Measurements from ENCODE around the gene CD247.
A peak's percentile ranks its signal among the peaks of the same experiment; 100 is the strongest.

Gene CD247

DNA sequence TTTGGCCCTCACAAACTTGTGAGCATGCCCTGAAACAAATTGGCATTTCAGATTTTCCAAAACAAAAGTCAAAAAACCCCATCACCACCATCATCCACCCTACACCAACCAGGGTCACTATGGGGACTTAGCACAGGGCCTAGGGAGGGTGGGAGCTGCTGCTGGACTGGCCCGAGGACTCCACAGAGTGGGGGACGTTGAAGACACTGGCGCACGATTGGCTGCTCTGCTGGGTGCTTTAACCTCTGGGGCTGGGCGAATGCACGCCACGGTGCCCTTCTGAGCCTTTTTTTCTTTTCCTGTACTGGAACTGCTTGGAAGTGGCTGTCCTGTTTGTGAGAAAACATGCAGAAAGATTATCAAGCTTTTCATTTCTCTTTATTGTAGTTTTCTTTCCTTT, 92.8 kb downstream of the CD247 start:
- DNase-seq (ENCODE audit: low spot score in 2 of 2) (no peak), ATAC-seq (no peak)
- peaks cover 41% of the 10 kb centered on the region for H3K4me1 Mint-ChIP-seq
- no peak overlapping the region for H3K4me3 Mint-ChIP-seq
- H3K27ac Mint-ChIP-seq: peak overlapping the region; percentile 94
- peaks cover 44% of the 10 kb centered on the region for H3K36me3 Mint-ChIP-seq
- H3K9me3 Mint-ChIP-seq: no peaks in the 10 kb centered on the region

DNA sequence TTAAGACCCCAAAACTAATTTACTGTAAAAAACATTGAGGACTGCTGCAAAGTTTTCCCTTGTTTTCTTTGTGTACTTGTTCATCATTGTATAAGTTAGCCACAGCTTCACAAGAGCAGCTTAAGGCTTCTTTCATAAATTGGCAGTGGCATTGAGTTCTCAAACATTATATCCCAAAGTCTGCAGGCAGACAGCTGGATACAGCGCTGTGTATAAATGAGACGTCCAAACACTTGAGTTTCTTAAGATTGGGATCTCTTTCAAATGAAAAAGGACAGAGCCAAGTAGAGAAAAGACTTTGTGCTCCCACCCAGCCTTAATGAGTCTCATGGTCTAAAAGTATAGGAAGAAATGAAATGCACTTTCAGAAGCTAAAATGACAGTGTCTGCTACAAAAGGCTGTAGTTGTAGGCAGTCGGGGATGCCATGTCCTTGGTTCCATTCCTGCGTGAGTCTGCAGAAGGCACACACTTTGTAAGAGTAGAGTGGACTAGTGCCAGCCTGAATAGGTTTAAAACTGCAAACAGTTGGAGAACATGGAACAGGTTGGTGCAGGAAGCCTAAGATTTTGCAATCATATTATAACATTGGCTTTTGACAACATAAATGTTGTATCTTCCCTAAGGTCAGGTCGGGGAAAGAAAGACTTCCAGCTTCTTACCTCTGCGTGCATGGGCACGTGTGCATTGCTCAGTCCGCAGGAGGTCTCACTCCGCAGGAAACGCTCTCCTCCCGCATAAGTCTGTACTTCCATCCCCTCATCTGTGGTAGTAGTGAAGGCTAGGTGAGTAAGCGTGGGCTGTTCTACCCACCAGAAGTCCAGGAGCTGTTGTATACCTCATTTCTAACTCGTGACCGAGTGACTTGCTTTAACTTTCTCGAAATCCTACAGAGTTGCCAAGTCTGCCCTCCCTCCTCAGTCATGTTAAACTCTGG, 94.4 kb downstream of the CD247 start:
- ATAC-seq: no peak
- no peak for DNase-seq (ENCODE audit: low spot score in 2 of 2)
- H3K9me3 Mint-ChIP-seq: no peaks in the 10 kb centered on the region
- H3K4me3 Mint-ChIP-seq: no peak overlapping the region
- H3K36me3 Mint-ChIP-seq: peaks cover 28% of the 10 kb centered on the region
- peak overlapping the region; percentile 94 for H3K27ac Mint-ChIP-seq
- H3K4me1 Mint-ChIP-seq: peaks cover 26% of the 10 kb centered on the region

DNA sequence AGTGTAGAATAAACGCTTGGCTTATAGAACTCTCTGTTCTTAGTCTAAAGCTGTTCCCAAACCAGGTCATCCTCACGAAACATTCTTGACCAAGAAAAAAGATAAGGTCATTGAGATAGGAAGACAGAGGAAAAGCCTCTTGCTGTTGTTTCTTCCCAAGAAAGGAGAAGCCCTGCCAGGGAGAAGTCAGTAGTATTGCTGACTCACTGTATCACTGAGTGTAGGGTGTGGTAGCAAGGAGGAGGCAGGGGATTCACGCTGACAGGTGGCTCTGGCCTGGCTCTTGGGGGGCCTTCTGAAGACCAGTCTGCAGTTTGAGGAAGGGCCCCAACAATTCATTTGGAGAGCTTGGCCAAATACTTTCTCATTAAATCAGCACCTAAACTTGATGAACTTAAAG, 97.8 kb downstream of the CD247 start:
- no peak for DNase-seq (ENCODE audit: low spot score in 2 of 2)
- Mint-ChIP-seq H3K27ac (no peak overlapping the region), H3K4me1 (no peaks in the 10 kb centered on the region), H3K4me3 (no peak overlapping the region), H3K36me3 (peaks cover 29% of the 10 kb centered on the region), H3K9me3 (no peaks in the 10 kb centered on the region)
- ATAC-seq: no peak

DNA sequence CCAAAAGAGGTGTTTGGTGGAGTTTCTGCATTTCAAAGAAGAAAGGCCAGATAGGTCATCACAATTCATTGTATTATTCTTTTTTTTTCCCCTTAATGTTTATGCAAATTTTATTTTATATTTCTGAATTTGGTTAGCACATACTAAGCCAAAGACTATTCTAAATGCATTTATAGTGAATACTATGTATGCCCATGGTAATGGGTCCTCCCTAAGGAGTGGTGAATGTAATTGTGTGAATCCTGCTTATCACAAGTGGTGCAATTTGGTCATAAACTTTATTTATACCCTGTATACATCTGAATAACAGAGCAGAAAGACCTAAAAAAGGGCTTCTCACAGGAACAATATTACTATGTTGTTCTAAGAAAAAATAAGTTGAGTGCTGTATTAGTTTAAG, 99.1 kb downstream of the CD247 start:
- H3K9me3 Mint-ChIP-seq: no peaks in the 10 kb centered on the region
- DNase-seq (ENCODE audit: low spot score in 2 of 2): no peak
- no peaks in the 10 kb centered on the region for H3K4me1 Mint-ChIP-seq
- H3K4me3 Mint-ChIP-seq: no peak overlapping the region
- H3K27ac Mint-ChIP-seq: no peak overlapping the region
- H3K36me3 Mint-ChIP-seq: peaks cover 35% of the 10 kb centered on the region
- ATAC-seq: no peak

DNA sequence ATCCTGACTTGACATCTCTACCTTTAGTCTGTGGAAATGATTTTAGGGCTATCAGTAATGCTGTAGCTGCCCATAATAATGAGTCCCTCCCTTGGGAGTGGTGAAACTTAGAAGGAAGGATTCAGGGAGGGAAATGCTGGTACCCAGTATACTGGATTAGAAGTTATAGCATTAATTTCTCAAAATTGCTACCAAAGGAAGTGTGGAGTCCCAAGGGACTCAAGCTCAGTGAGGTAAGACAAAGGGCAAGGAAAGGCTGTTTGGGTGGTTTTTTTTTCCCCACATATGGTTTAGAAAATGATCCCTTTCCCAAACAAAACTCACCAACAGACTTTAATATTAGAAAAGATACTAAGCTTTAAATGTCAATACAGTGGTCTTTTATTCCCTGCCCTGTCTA, 99.9 kb downstream of the CD247 start:
- H3K4me1 Mint-ChIP-seq: peaks cover 2% of the 10 kb centered on the region
- H3K36me3 Mint-ChIP-seq: peaks cover 42% of the 10 kb centered on the region
- no peaks in the 10 kb centered on the region for H3K9me3 Mint-ChIP-seq
- ATAC-seq: no peak
- no peak for DNase-seq (ENCODE audit: low spot score in 2 of 2)
- peak overlapping the region; percentile 35 for H3K27ac Mint-ChIP-seq
- H3K4me3 Mint-ChIP-seq: no peak overlapping the region

DNA sequence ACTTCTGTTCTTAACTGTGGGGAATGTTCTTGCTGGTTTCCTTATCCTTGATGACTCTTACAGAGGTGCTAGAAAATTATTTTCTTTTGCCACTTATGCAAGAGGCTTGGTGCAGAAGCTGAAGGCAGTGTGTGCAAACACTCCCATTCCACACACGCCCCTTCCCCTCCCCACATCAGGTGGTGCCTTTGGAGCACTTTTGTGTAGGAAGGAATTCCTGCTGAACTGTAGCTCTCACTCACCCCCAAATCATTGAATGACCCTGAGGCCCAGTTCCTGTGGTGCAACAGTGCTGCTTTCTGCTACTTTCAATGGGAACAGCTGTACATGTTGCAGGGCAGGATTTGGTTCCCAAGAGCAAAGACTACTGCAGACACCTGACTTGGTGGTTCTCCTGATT, 101.8 kb downstream of the CD247 start:
- Mint-ChIP-seq H3K36me3 (peaks cover 61% of the 10 kb centered on the region), H3K4me3 (no peak overlapping the region), H3K9me3 (no peaks in the 10 kb centered on the region), H3K27ac (no peak overlapping the region), H3K4me1 (peaks cover 16% of the 10 kb centered on the region)
- DNase-seq (ENCODE audit: low spot score in 2 of 2) (no peak), ATAC-seq (no peak)

DNA sequence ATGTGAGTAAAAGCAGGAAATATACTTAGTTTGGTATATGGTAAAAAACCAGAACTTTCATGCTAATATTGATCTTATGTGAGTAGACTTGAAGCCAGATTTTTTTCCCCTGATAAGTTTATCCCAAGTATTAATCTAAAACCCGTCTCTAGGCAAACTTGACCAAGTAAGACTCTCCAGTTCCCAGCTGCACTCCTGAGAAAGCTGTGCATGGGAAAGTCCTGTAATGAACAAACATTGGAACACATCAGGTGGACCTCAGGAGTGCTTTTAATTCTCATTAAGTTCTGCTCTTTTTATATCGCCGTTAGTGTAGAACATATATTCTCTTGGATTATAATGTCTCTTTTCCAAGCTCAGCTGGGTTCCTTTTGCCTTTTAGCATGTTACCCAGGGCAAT, 105.0 kb downstream of the CD247 start:
- no peak for ATAC-seq
- Mint-ChIP-seq H3K36me3 (peaks cover 66% of the 10 kb centered on the region), H3K9me3 (no peaks in the 10 kb centered on the region), H3K27ac (peak overlapping the region; percentile 84), H3K4me3 (no peak overlapping the region), H3K4me1 (peaks cover 16% of the 10 kb centered on the region)
- DNase-seq (ENCODE audit: low spot score in 2 of 2): no peak

DNA sequence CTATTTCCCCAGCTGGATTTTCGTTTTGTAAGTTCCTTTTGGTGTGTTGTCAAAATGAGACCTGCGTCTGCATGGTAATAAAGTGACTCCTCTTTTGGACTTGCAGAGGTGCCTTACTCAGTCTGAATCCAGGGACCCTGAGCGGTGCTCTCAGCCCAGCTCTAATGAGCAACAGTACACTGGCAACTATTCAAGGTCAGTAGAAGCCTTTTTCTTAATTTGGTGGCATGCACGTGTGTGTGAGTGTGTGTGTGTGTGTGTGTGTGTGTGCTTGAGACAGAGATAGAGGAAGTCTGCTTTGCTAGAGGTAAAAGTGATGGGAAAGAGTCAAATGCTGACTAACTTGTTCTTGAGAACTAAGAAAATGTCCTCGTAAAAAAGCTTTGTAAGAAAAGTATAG, 105.4 kb downstream of the CD247 start:
- no peaks in the 10 kb centered on the region for H3K9me3 Mint-ChIP-seq
- ATAC-seq (peak; percentile 65), DNase-seq (ENCODE audit: low spot score in 2 of 2) (no peak)
- H3K4me1 Mint-ChIP-seq: peaks cover 16% of the 10 kb centered on the region
- peak overlapping the region; percentile 5 for H3K4me3 Mint-ChIP-seq
- H3K36me3 Mint-ChIP-seq: peaks cover 66% of the 10 kb centered on the region
- H3K27ac Mint-ChIP-seq: peak overlapping the region; percentile 84

DNA sequence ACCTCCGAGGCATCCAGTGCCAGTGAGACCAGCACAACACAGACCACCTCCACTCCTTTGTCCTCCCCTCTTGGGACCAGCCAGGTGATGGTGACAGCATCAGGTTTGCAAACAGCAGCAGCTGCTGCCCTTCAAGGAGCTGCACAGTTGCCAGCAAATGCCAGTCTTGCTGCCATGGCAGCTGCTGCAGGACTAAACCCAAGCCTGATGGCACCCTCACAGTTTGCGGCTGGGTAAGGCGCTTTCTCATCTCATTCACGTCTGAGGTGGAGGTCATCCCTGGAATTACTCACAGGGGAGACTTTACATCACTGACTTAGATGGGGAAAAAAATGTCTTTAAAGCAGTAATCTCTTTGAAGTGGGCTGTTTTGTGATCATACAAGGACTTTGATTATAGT, 106.3 kb downstream of the CD247 start:
- Mint-ChIP-seq H3K4me3 (peak overlapping the region; percentile 43), H3K27ac (peak overlapping the region; percentile 84), H3K9me3 (no peaks in the 10 kb centered on the region), H3K36me3 (peaks cover 60% of the 10 kb centered on the region), H3K4me1 (peaks cover 16% of the 10 kb centered on the region)
- DNase-seq (ENCODE audit: low spot score in 2 of 2) (no peak), ATAC-seq (peak; percentile 93)

DNA sequence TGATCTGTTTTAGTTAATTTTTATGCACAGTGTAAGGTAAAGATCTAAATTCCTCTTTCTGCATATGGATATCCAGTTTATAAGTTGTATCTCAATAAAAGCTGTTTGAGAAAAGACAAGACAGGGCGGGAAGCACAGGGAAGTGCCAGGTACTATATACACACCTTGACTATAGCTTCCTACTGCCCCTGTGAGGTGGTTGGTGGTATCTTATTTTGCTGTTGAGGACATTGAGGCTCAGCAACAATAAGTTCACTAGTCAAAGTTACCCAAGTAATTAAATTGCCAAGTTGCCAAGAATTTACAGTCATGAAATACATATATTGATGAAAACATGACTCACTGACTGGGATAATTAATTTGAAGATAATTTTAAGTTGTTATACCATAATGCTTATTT, 109.1 kb downstream of the CD247 start:
- no peak overlapping the region for H3K4me3 Mint-ChIP-seq
- peaks cover 16% of the 10 kb centered on the region for H3K4me1 Mint-ChIP-seq
- H3K9me3 Mint-ChIP-seq: no peaks in the 10 kb centered on the region
- DNase-seq (ENCODE audit: low spot score in 2 of 2): no peak
- ATAC-seq: no peak
- H3K36me3 Mint-ChIP-seq: peaks cover 47% of the 10 kb centered on the region
- no peak overlapping the region for H3K27ac Mint-ChIP-seq

DNA sequence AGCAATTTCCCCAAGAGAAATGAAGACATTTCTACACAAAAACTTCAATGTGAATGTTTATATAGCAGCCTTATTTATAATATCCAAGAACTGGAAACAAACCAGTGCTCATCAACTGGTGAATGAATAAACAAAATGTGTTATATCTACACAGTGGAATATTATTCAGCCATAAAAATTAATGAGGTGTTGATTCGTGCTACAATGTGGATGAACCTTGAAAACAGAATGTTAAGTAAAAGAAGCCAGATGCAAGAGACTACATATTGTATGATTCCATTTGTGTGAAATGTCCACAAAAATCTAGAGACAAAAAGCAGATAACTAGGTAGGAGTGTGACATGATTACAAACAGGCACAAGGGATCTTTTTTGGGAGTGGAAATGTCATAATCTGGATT, 110.0 kb downstream of the CD247 start:
- Mint-ChIP-seq H3K9me3 (no peaks in the 10 kb centered on the region), H3K4me3 (no peak overlapping the region), H3K4me1 (peaks cover 14% of the 10 kb centered on the region), H3K36me3 (peaks cover 45% of the 10 kb centered on the region), H3K27ac (no peak overlapping the region)
- DNase-seq (ENCODE audit: low spot score in 2 of 2) (no peak), ATAC-seq (no peak)

DNA sequence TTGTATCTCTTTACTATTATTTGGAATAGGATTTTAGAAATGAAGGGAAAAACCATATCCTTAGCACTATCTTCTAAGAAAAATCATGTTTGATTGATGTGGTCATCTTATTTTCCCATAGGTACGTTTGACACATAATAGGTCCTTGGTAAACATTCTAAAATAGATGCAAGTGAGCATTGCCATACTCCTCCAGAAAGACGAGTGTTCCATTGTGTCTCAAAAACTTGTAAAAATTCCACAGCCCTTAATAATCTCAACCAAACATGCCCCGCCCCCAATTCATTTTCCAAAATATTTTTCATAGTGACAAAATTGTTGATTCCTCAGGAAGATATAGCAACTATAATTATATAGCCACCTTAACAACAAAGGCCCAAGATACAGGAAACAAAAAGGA, 113.4 kb downstream of the CD247 start:
- DNase-seq (ENCODE audit: low spot score in 2 of 2) (no peak), ATAC-seq (no peak)
- Mint-ChIP-seq H3K9me3 (no peaks in the 10 kb centered on the region), H3K4me3 (no peak overlapping the region), H3K4me1 (peaks cover 6% of the 10 kb centered on the region), H3K27ac (no peak overlapping the region), H3K36me3 (peaks cover 45% of the 10 kb centered on the region)

DNA sequence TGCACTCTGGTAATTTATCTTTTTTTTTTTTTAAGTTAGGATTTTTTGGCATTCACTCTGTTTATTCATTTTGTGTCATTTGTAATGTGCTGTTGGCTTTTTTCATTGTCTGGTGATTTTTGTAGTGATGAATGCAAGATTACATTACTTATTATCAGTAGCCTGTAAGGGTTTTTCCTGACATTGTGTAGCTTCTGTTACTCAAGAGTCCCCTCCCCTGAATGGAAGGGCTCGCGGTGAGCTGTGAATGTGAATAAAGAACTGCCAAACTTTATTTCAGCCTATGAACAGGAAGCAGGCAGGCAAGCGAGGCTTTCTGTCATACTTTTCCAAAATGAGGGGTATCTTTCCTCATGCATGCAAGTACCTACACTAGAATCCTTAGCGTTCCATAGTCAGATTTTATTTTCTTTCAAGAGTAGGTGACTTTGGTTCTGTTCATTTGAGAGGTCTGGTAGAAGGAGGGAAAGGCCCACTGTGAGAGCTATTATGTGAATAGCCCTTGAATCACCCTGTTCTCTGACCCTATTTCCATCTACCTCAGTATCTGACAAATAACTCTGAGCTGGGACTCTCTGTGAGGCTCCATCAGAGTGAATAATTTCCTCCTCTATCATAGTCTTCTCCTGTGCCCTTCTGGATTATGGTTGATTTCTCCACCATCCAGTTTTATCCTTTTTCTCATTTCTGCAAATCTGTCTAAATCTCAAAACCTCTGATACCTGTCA, 114.0 kb downstream of the CD247 start:
- Mint-ChIP-seq H3K4me3 (no peak overlapping the region), H3K36me3 (peaks cover 50% of the 10 kb centered on the region), H3K4me1 (peaks cover 6% of the 10 kb centered on the region), H3K27ac (no peak overlapping the region), H3K9me3 (no peaks in the 10 kb centered on the region)
- DNase-seq (ENCODE audit: low spot score in 2 of 2) (no peak), ATAC-seq (peak; percentile 32)

DNA sequence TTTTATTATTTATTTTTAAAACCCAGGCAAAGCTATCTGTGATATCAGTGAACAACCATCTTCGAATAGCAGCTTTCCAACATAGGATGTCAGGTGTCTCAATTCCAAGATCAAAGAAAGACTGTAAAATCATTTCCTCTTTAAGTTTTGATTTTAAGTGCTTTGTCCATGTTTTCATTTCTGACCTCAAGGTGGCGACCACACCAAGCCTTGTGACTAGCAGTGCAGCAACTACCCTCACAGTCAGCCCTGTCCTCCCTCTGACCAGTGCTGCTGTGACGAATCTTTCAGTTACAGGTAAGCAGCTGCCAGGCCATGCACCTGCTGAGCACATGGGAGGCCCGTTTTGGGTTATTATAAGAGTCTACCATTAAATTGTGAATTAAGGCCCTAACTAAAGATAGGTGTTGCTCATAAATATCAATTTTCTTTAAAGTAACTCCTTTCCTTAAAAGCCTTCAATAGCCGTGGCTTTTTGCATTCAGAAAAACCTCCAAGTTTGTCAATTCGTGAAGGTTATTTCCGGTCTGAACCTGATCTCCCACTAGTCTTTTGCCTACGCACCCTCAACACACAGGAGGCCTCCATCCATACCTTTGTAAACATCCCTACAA, 117.0 kb downstream of the CD247 start:
- ATAC-seq: peak; percentile 83
- H3K4me1 Mint-ChIP-seq: peaks cover 6% of the 10 kb centered on the region
- H3K36me3 Mint-ChIP-seq: peaks cover 63% of the 10 kb centered on the region
- H3K27ac Mint-ChIP-seq: no peak overlapping the region
- DNase-seq (ENCODE audit: low spot score in 2 of 2): peak in 1 of 2 donors; percentile 70
- H3K4me3 Mint-ChIP-seq: no peak overlapping the region
- no peaks in the 10 kb centered on the region for H3K9me3 Mint-ChIP-seq

DNA sequence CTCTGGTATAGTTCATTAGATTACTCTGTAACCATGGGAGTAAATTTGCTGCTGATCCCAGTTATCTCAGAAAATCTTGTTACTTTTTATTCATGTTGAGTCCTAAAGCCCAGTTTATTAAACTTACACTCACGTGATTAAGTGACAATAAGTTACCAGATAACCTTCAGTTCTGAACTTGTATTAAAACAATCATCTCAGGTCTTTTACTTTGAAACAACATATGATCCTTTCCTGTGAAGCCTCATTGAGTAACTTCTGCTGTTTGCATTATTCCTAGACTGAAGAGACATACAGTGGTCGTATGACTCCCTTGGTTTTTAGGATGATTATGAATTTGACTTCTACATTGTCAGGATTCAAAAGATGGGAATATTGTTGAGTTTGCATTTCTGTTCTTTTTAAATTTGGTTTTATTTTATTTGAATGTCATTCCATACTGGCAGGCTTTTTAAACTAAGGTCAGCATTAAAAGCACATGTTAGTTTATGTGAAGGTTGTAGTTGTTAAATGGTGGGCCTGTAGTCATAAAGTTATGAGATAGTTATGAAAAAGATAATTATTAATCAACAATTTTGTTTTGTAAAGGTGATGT, 117.9 kb downstream of the CD247 start:
- no peak for DNase-seq (ENCODE audit: low spot score in 2 of 2)
- H3K27ac Mint-ChIP-seq: no peak overlapping the region
- peaks cover 60% of the 10 kb centered on the region for H3K36me3 Mint-ChIP-seq
- H3K9me3 Mint-ChIP-seq: no peaks in the 10 kb centered on the region
- no peak for ATAC-seq
- H3K4me1 Mint-ChIP-seq: peaks cover 6% of the 10 kb centered on the region
- H3K4me3 Mint-ChIP-seq: no peak overlapping the region

Measured in stimulated activated effector memory CD8-positive, alpha-beta T cell treated with anti-CD3 and anti-CD28 coated beads, Interleukin-12 subunit alpha, Interleukin-12 subunit beta, amount 100 ng/mL, for 72 hours (primary cell).